ENCODE results near the gene TMEM100.

Gene TMEM100

DNA sequence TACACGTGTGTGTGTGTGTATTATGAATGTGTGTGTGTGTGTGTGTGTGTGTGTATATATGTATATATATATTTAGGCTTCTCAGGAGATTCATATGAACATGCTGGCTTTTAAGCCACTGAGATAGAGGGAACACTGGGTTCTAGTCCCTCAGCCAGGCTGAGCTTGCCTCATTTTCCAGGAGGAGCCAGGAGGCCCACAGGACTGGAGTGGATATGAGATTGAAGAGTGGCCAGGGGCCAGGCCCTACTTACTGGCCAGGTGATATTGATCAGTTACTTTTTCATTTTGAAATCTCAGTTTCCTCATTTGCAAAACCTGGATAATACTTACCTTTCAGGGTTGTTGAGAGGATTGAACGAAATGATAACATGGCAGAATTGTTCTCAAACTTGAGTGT, 34.0 kb upstream of the TMEM100 start:
- peaks cover 3% of the 10 kb centered on the region; the same call in 1 of the 2 replicates for H3K79me2 ChIP-seq (ENCODE audit: insufficient read depth, low read length)
- no peak overlapping the region for H3K27ac ChIP-seq (ENCODE audit: low read length)
- DNase-seq (no peak), ATAC-seq (ENCODE audit: insufficient read depth, low read depth) (no peak)
- no peak overlapping the region for H3K4me2 ChIP-seq (ENCODE audit: insufficient read depth, low read length)
- peaks cover 4% of the 10 kb centered on the region; the same call in 1 of the 2 replicates for H3K36me3 ChIP-seq (ENCODE audit: insufficient read depth, low read length)
- peaks cover 12% of the 10 kb centered on the region for H3K4me1 ChIP-seq (ENCODE audit: insufficient read depth, low read length)
- no peak overlapping the region for H2AFZ ChIP-seq (ENCODE audit: low read depth, low read length)
- TF ChIP-seq EZH2 (IDR thresholded peaks at IDR 0.05; ENCODE audit: borderline replicate concordance, low read depth, low read length, severe bottlenecking) = no peak
- no peak overlapping the region for H3K4me3 ChIP-seq (ENCODE audit: low read depth in 1 of 2, low read length in 2 of 2)
- no peaks in the 10 kb centered on the region for H4K20me1 ChIP-seq (ENCODE audit: insufficient read depth, low read length)
- H3K9ac ChIP-seq (ENCODE audit: low read depth, low read length) = no peak overlapping the region
- no peaks in the 10 kb centered on the region for H3K27me3 ChIP-seq (ENCODE audit: insufficient read depth, low read length, poor library complexity)
- no peaks in the 10 kb centered on the region for H3K9me3 ChIP-seq (ENCODE audit: insufficient read depth, low read length, severe bottlenecking)

DNA sequence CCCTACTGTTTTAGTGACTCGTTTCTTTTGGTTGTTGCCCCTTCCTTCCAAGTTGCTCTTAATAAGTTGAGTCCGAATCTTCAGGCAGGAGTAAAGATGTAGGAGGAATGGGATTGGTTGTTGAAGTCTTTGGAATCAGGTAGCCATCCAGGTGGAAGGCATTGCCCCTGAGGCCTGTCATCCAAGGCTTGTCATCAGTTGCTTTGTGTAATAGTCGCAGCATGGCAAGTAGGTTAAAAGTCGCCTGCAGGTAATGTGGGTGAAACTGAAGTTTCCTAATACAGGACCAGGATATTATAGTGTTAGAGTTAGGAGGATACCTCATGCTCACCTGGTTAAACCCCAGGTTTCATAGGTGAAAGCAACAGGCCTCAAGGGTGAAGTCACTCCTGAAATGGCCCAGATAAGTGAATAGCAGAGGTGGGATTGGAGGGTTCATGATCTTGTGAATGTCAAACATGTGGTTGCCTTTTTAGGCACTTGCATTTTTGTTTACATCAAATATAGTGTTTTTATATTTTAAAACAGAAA, 29.1 kb upstream of the TMEM100 start:
- peaks cover 10% of the 10 kb centered on the region; the same call in 1 of the 2 replicates for H3K79me2 ChIP-seq (ENCODE audit: insufficient read depth, low read length)
- TF ChIP-seq EZH2 (IDR thresholded peaks at IDR 0.05; ENCODE audit: borderline replicate concordance, low read depth, low read length, severe bottlenecking) = no peak
- TF ChIP-seq, protein P1, sequence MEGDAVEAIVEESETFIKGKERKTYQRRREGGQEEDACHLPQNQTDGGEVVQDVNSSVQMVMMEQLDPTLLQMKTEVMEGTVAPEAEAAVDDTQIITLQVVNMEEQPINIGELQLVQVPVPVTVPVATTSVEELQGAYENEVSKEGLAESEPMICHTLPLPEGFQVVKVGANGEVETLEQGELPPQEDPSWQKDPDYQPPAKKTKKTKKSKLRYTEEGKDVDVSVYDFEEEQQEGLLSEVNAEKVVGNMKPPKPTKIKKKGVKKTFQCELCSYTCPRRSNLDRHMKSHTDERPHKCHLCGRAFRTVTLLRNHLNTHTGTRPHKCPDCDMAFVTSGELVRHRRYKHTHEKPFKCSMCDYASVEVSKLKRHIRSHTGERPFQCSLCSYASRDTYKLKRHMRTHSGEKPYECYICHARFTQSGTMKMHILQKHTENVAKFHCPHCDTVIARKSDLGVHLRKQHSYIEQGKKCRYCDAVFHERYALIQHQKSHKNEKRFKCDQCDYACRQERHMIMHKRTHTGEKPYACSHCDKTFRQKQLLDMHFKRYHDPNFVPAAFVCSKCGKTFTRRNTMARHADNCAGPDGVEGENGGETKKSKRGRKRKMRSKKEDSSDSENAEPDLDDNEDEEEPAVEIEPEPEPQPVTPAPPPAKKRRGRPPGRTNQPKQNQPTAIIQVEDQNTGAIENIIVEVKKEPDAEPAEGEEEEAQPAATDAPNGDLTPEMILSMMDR (IDR thresholded peaks at IDR 0.05; ENCODE audit: borderline replicate concordance, extremely low read depth, low read length, poor library complexity, severe bottlenecking) = no peak
- peak overlapping the region; percentile 79 for H3K9ac ChIP-seq (ENCODE audit: low read depth, low read length)
- peak overlapping the region; percentile 70 for H3K4me2 ChIP-seq (ENCODE audit: insufficient read depth, low read length)
- H3K4me3 ChIP-seq (ENCODE audit: low read depth in 1 of 2, low read length in 2 of 2) = peak overlapping the region; percentile 66 to 77
- H3K9me3 ChIP-seq (ENCODE audit: insufficient read depth, low read length, severe bottlenecking) = no peaks in the 10 kb centered on the region
- H4K20me1 ChIP-seq (ENCODE audit: insufficient read depth, low read length) = no peaks in the 10 kb centered on the region
- no peaks in the 10 kb centered on the region for H3K27me3 ChIP-seq (ENCODE audit: insufficient read depth, low read length, poor library complexity)
- H3K36me3 ChIP-seq (ENCODE audit: insufficient read depth, low read length) = peaks cover 7% of the 10 kb centered on the region; the same call in 1 of the 2 replicates
- H2AFZ ChIP-seq (ENCODE audit: low read depth, low read length) = peak overlapping the region; percentile 97
- H3K27ac ChIP-seq (ENCODE audit: low read length) = peak overlapping the region; percentile 77
- DNase-seq (no peak), ATAC-seq (ENCODE audit: insufficient read depth, low read depth) (no peak)
- H3K4me1 ChIP-seq (ENCODE audit: insufficient read depth, low read length) = peaks cover 24% of the 10 kb centered on the region

DNA sequence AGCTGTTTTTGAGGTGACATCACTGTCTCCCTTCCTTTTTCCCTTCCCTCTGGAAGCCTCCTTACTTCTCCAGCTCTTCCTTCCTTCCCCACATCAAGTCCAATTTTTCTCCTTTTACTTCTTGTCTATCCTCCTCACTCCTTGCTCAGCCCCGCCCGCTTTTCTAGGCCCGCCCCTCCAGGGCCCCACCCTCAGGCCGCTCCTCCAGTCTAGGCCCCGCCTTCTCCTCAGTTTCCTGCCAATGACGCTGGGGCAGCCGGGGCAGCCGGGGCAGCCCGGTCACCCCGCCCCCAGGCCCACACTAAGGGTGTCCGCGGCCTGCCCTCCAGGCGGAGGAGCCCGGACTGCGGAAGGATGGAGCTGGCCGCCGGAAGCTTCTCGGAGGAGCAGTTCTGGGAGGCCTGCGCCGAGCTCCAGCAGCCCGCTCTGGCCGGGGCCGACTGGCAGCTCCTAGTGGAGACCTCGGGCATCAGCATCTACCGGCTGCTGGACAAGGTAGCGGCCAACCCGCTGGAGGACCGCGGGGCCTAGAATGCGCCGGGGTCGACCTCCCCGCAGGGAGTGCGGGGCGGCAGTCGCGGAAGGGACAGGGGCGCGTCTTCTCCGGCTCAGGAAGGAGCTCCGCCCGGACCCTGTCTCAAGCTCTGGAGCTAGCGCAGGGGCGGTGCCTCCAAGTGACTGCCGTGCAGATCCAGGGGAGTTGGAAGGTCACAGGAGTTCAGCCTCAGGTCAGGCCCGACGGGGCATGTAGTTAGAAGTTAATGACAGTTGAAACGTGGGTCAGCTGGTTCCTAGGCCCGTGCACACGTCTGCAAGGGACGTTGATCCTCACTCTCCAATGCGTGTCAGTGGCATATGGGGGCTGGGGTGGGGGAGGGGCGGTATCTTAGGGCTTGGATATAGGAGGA, 28.3 kb upstream of the TMEM100 start, which contains the start of gene PCTP:
Gene PCTP (plus strand): TSS at position 302 of the 908 bp plus-strand sequence. CDS start 53 bp downstream, at position 355.
- peak; percentile 92 for DNase-seq
- Histone ChIP-seq H3K9me3 (ENCODE audit: insufficient read depth, low read length, severe bottlenecking) (no peaks in the 10 kb centered on the region), H3K4me2 (ENCODE audit: insufficient read depth, low read length) (peak within 1 kb of the TSS; percentile 70), H3K4me3 (ENCODE audit: low read depth in 1 of 2, low read length in 2 of 2) (peak within 1 kb of the TSS; percentile 66 to 77), H4K20me1 (ENCODE audit: insufficient read depth, low read length) (no peaks in the 10 kb centered on the region), H3K79me2 (ENCODE audit: insufficient read depth, low read length) (peaks cover 10% of the 10 kb centered on the region; the same call in 1 of the 2 replicates), H3K36me3 (ENCODE audit: insufficient read depth, low read length) (peaks cover 7% of the 10 kb centered on the region; the same call in 1 of the 2 replicates), H3K27me3 (ENCODE audit: insufficient read depth, low read length, poor library complexity) (no peaks in the 10 kb centered on the region), H3K4me1 (ENCODE audit: insufficient read depth, low read length) (peaks cover 24% of the 10 kb centered on the region), H2AFZ (ENCODE audit: low read depth, low read length) (peak within 1 kb of the TSS; percentile 97), H3K9ac (ENCODE audit: low read depth, low read length) (peak within 1 kb of the TSS; percentile 79), H3K27ac (ENCODE audit: low read length) (peak within 1 kb of the TSS; percentile 77)
- ATAC-seq (ENCODE audit: insufficient read depth, low read depth) = peak; percentile 95
- TF ChIP-seq EZH2 (IDR thresholded peaks at IDR 0.05; ENCODE audit: borderline replicate concordance, low read depth, low read length, severe bottlenecking) = no peak
- TF ChIP-seq, protein P1 (IDR thresholded peaks at IDR 0.05; ENCODE audit: borderline replicate concordance, extremely low read depth, low read length, poor library complexity, severe bottlenecking) = peak; percentile 41

Data from DND-41 (cell line).